ENCODE measurements around the gene ASB18.
"Not testable (repeated sequence)": the region's sequence is repeated elsewhere in the genome, so short reads cannot be mapped to it uniquely, and the experiment has no call there.

ASB18 gene

GRCh38 chr2:236264256-236264655 lies at the start of gene ASB18:
Gene ASB18, minus strand, starts transcription at chr2:236264406. Its CDS starts 61 bp downstream, at chr2:236264345.
- DNase-seq: no peak

- DNase-seq: no peak
These were observed 47.1 kb upstream of the ASB18 start for GRCh38 chr2:236311286-236311685.

- DNase-seq: peak in 1 of 2 experiments; percentile 0
These were observed 45.4 kb upstream of the ASB18 start for GRCh38 chr2:236309669-236310029.

GRCh38 chr2:236308855-236309668 lies 44.9 kb upstream of the ASB18 start:
- DNase-seq: no peak

- no peak for DNase-seq
These were observed 43.4 kb upstream of the ASB18 start for GRCh38 chr2:236307641-236308040.

- no peak for DNase-seq
These were observed 42.8 kb upstream of the ASB18 start for GRCh38 chr2:236306825-236307540.

- no peak for DNase-seq
These were observed 41.9 kb upstream of the ASB18 start for GRCh38 chr2:236305964-236306605.

- no peak for DNase-seq
These were observed 41.3 kb upstream of the ASB18 start for GRCh38 chr2:236305531-236305930.

GRCh38 chr2:236303935-236304334 lies 39.7 kb upstream of the ASB18 start:
- no peak for DNase-seq

- no peak for DNase-seq
These were observed 38.3 kb upstream of the ASB18 start for GRCh38 chr2:236302555-236302954.

- DNase-seq: no peak
These were observed 34.8 kb upstream of the ASB18 start for GRCh38 chr2:236298924-236299475.

- no peak for DNase-seq
These were observed 31.3 kb upstream of the ASB18 start for GRCh38 chr2:236295481-236295880.

GRCh38 chr2:236294647-236295046 lies 30.4 kb upstream of the ASB18 start:
- no peak for DNase-seq

- DNase-seq: no peak
These were observed 29.1 kb upstream of the ASB18 start for GRCh38 chr2:236293241-236293810.

- no peak for DNase-seq
These were observed 27.7 kb upstream of the ASB18 start for GRCh38 chr2:236291911-236292310.

- no peak for DNase-seq
These were observed 27.3 kb upstream of the ASB18 start for GRCh38 chr2:236291476-236291875.

GRCh38 chr2:236290742-236291425 lies 26.7 kb upstream of the ASB18 start:
- no peak for DNase-seq

GRCh38 chr2:236289766-236290462 lies 25.7 kb upstream of the ASB18 start:
- no peak for DNase-seq

GRCh38 chr2:236288373-236288772 lies 24.2 kb upstream of the ASB18 start:
- DNase-seq: not testable (repeated sequence)

GRCh38 chr2:236287656-236288055 lies 23.4 kb upstream of the ASB18 start:
- no peak for DNase-seq

- no peak for DNase-seq
These were observed 22.8 kb upstream of the ASB18 start for GRCh38 chr2:236286873-236287545.

Measured in NCI-H2081 (cell line).